Measurements from ENCODE around the gene DSCAML1. TPM values are rescaled to one million over a fixed set of nuclear protein-coding genes. Genes with fewer than 3 reads are reported as not detected.

DSCAML1 gene
- total RNA-seq, 1 experiment from 2014 or later: 0.15 TPM

- no peaks in the 10 kb centered on the region for H3K9me3 ChIP-seq (ENCODE audit: control insufficient read depth, low read depth, low read length)
- no peaks in the 10 kb centered on the region for H4K20me1 ChIP-seq (ENCODE audit: control insufficient read depth, insufficient read depth, insufficient read length)
- Mint-ChIP-seq H3K9me3 (no peaks in the 10 kb centered on the region), H3K36me3 (ENCODE audit: insufficient read depth in 1 of 3, low read depth in 3 of 3) (no peaks in the 10 kb centered on the region), H3K4me1 (peaks cover 8 to 9% of the 10 kb centered on the region in 2 experiments; a peak in 3 of 4 replicates), H3K27ac (no peak overlapping the region), H3K4me3 (no peak overlapping the region; a peak in 1 of 5 replicates), H3K27me3 (ENCODE audit: low read depth) (peaks cover 24% of the 10 kb centered on the region)
- no peak overlapping the region for H4K91ac ChIP-seq (ENCODE audit: insufficient read length, low read depth, low read length)
- H3K9ac ChIP-seq (ENCODE audit: extremely low read depth, insufficient read length, low read length): no peak overlapping the region
- no CpG with 5 or more reads among the region's 5 CpGs for WGBS (ENCODE audit: extremely low coverage, insufficient read length, low lambda C conversion rate)
- H2BK20ac ChIP-seq (ENCODE audit: low read depth, low read length, poor library complexity, severe bottlenecking): no peak overlapping the region
- H3K18ac ChIP-seq (ENCODE audit: insufficient read length, low read depth, low read length): no peak overlapping the region
- no peaks in the 10 kb centered on the region for H3K4me1 ChIP-seq (ENCODE audit: insufficient read depth, low read length)
- H3K27me3 ChIP-seq (ENCODE audit: insufficient read depth, low read length): no peaks in the 10 kb centered on the region
- H2BK120ac ChIP-seq (ENCODE audit: low read depth, low read length, poor library complexity, severe bottlenecking): no peak overlapping the region
- H3T11ph ChIP-seq (ENCODE audit: low read length): no peak overlapping the region
- TF ChIP-seq, protein P1, sequence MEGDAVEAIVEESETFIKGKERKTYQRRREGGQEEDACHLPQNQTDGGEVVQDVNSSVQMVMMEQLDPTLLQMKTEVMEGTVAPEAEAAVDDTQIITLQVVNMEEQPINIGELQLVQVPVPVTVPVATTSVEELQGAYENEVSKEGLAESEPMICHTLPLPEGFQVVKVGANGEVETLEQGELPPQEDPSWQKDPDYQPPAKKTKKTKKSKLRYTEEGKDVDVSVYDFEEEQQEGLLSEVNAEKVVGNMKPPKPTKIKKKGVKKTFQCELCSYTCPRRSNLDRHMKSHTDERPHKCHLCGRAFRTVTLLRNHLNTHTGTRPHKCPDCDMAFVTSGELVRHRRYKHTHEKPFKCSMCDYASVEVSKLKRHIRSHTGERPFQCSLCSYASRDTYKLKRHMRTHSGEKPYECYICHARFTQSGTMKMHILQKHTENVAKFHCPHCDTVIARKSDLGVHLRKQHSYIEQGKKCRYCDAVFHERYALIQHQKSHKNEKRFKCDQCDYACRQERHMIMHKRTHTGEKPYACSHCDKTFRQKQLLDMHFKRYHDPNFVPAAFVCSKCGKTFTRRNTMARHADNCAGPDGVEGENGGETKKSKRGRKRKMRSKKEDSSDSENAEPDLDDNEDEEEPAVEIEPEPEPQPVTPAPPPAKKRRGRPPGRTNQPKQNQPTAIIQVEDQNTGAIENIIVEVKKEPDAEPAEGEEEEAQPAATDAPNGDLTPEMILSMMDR (conservative IDR thresholded peaks at IDR 0.05): no peak
- no peak overlapping the region for H4K5ac ChIP-seq (ENCODE audit: insufficient read length, low read depth, low read length)
- H3K14ac ChIP-seq (ENCODE audit: insufficient read depth, low read length): no peak overlapping the region
- no peak overlapping the region for H2BK12ac ChIP-seq (ENCODE audit: insufficient read length, low read depth, low read length)
- H4K8ac ChIP-seq (replicated peaks; ENCODE audit: insufficient read length, low read depth, low read length): no peak overlapping the region
- H2BK5ac ChIP-seq (ENCODE audit: insufficient read length, low read length): no peak overlapping the region
- no peak for DNase-seq
- H3K79me1 ChIP-seq (ENCODE audit: insufficient read depth, low read depth, low read length, poor library complexity, severe bottlenecking): no peaks in the 10 kb centered on the region
- H2AK5ac ChIP-seq (ENCODE audit: insufficient read length, low read length): no peak overlapping the region
- no peak overlapping the region for H3K4ac ChIP-seq (ENCODE audit: low read depth, low read length)
- H3K4me2 ChIP-seq (ENCODE audit: insufficient read depth, insufficient read length, low read length): no peak overlapping the region
- no peaks in the 10 kb centered on the region for H3K23me2 ChIP-seq (ENCODE audit: insufficient read length, low read depth, low read length, poor library complexity, severe bottlenecking)
- no peak overlapping the region for H2BK15ac ChIP-seq (ENCODE audit: low read depth, low read length)
- H3K27ac ChIP-seq (ENCODE audit: insufficient read length, low read depth, low read length): no peak overlapping the region
- no peak overlapping the region for H2AFZ ChIP-seq (ENCODE audit: low read length)
- no peak overlapping the region for H3K23ac ChIP-seq (ENCODE audit: insufficient read length, low read depth, low read length)
- H3K79me2 ChIP-seq (ENCODE audit: insufficient read depth, low read length): no peaks in the 10 kb centered on the region
- H3K56ac ChIP-seq (ENCODE audit: insufficient read length, low read depth, low read length): no peak overlapping the region
These were observed 226.3 kb downstream of the DSCAML1 start for GRCh38 chr11:117570701-117571100.

All from H9 (cell line).